GM08714 (cell line): Measurements from ENCODE around the gene BORCS6.

Experiments used
- H3K4me3 ChIP-seq: fragments of 200-500 bp; sonication (Bioruptor generic); 2 replicates; pipeline ENCODE4 v1.5.1; 2014; ENCODE audit warnings: mild to moderate bottlenecking, low read length, inconsistent platforms
- ZNF274 ChIP-seq: IDR thresholded peaks from 2 replicates; pipeline ENCODE4 v1.6.1; 2012; ENCODE audit warnings: mild to moderate bottlenecking, low read depth, low read length

Gene BORCS6

DNA sequence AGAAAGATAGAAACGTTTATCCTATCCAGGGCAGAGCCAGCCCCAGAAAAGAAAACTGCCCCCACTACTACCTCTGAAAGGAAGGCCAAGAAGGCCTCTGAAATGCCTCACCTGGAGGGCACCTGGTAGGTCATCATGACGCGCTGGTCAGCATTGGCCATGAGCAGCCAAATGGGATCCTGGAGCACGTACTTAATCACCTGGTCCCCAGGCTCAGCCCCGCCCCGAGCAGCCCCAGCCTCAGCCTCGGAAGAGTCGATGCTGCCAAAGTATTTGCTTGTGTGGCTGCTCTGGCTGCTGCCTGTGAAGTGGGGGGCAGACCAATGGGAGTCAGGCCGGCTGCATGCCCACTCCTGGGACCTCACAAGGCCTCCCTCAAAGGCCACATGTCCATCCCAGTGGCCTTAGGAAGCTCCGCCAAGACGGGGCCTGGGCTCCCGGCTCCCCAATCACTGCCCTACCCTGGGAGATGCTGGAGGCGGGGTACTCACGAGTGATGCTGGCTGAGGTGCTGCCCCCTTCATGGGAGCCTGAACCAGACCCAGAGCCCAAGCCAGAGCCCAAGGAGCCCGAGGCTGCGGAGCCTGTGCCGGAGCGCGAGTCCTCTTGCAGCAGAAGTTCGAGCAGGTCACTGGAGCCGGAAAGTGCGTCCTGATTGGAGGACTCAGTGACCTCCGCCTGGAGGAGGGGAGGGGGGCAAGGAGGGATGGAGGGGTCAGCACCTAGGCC, 47.7 kb downstream of the BORCS6 start:
- TF ChIP-seq ZNF274, result no peak
- H3K4me3 ChIP-seq, result no peak overlapping the region

DNA sequence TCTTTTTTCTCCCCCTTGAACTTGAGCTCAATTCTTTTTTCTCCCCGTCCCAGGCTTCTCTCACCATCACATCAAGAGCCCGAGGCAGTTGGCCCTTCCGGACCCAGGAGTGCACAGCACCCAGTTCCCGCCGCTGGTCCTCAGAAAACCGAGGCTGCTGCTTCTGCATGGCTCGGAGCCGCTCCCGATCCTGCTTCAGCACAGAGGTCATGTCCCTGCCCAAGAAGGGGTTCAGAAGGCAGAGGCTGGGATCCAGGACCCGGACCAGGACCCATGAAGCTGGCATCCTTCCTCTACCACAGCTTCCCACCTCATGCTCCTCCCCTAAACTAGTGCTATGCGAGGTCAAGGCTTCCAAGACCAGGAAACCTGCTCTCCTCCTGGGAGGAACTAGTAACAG, 48.2 kb downstream of the BORCS6 start:
- H3K4me3 ChIP-seq, result no peak overlapping the region
- TF ChIP-seq ZNF274, result no peak

DNA sequence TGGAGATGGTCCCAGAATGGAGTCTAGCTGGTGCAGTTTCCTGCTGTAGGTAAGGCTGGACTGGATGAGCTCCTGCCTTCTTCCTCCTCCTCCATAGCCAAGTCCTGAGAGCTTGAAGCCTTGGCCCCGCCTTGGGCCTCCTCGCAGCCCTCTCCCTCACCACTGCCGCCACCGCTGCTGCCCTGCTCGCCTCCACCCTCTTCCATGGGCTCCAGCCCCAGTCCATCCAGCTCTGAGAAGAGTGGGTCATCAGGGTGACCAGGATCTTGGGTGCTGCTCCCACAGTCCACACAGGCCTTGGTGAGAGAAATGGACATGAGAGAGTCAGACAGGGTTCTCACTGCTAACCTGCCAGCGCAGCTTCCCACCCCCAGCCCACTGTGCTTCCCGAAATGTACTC, 48.9 kb downstream of the BORCS6 start:
- no peak overlapping the region for H3K4me3 ChIP-seq
- TF ChIP-seq ZNF274, result no peak

GRCh38 chr17:8140065-8141029, 49.6 kb downstream of the BORCS6 start:
- H3K4me3 ChIP-seq, result no peak overlapping the region
- no peak for TF ChIP-seq ZNF274

GRCh38 chr17:8138672-8139371, 51.2 kb downstream of the BORCS6 start:
- peak overlapping the region; percentile 88 for H3K4me3 ChIP-seq
- TF ChIP-seq ZNF274, result no peak

DNA sequence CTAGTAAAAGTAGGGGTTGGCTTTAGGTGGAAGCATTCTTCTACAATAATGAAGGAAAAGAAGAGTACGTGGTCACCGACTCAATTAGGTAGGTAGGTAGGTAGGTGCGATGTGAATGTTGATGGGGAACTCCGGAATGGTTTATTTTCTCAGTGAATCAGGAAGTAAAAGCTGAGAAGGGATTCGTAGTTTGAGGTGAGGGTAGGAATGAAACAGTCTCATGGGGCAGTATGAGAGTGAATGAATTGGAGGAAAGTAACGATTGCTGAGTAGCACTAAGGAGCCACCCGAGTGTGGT, 51.7 kb downstream of the BORCS6 start:
- no peak for TF ChIP-seq ZNF274
- H3K4me3 ChIP-seq, result peak overlapping the region; percentile 54
